Muscle layer of duodenum (tissue), 2 donors: ENCODE measurements around the gene TTBK1.

Experiments used
- H3K27ac ChIP-seq: one replicate; pipeline ENCODE4 v1.7.0; 2013; ENCODE audit warnings: mild to moderate bottlenecking, low read length
- H3K27me3 ChIP-seq: one replicate; pipeline ENCODE4 v1.7.0; 2013; ENCODE audit warnings: low read depth, mild to moderate bottlenecking, control low read depth, low read length
- H3K36me3 ChIP-seq, 2 donors: one replicate each; pipeline ENCODE4 v1.7.0; 2013; ENCODE audit warnings: low read length in 2 of 2, control low read depth in 1 of 2, mild to moderate bottlenecking in 1 of 2; ENCODE audit not compliant: insufficient read depth in 2 of 2, control insufficient read depth in 1 of 2
- H3K4me1 ChIP-seq, 2 donors: one replicate each; pipeline ENCODE4 v1.7.0; 2013; ENCODE audit warnings: low read length in 2 of 2, mild to moderate bottlenecking in 2 of 2, control low read depth in 1 of 2, moderate library complexity in 1 of 2; ENCODE audit not compliant: insufficient read depth in 2 of 2, control insufficient read depth in 1 of 2
- H3K4me3 ChIP-seq, 2 donors: one replicate each; pipeline ENCODE4 v1.7.0; 2013; ENCODE audit warnings: low read length in 2 of 2, low read depth in 1 of 2, mild to moderate bottlenecking in 1 of 2
- H3K9me3 ChIP-seq, 2 donors: one replicate each; pipeline ENCODE4 v1.7.0; 2013; ENCODE audit warnings: low read length in 2 of 2, control low read depth in 1 of 2, mild to moderate bottlenecking in 1 of 2; ENCODE audit not compliant: control insufficient read depth in 1 of 2
- donor health status: healthy.

Gene TTBK1

DNA sequence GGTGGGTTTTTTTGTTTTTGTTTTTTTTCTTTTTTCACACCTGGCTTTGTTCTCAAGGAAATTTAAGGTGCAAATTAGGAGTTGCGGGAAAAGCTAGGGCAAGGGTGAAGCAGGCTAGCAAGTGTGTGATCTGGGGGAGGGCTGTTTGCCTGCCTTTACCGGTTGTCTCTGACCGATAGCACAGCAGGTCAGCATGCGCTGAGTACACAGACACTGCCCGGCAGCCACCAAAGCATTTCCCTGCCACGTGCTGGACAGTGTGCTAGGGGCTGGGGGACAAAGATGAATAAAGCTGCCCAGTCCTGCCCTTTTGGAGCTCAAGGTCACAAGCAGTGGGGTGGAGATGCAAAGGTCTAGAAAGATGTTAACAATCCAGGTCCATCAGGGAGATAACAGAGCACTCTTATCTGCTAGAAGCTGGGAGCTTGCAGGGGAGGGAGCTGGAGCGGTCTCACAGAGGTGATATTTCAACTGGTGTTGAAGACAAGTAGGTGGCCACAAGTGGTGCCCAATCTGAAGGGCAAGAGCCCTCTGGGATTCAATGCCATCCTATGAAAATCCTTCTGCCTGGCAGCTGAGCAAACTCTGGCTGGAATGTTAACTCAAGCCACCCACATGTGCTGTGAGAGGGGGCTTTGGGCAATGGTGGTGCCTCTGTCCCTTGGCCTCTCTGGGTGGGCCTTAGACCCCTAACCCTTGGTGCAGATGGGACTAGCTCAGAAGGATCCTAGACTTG lies 24.5 kb downstream of the TTBK1 start:
- H3K4me3 ChIP-seq, result peak overlapping the region; percentile 11 to 18
- peak overlapping the region; percentile 67 for H3K27ac ChIP-seq
- peaks cover 15% of the 10 kb centered on the region in 2 donors for H3K4me1 ChIP-seq
- H3K27me3 ChIP-seq, result no peaks in the 10 kb centered on the region
- H3K36me3 ChIP-seq, result no peaks in the 10 kb centered on the region
- no peaks in the 10 kb centered on the region for H3K9me3 ChIP-seq

DNA sequence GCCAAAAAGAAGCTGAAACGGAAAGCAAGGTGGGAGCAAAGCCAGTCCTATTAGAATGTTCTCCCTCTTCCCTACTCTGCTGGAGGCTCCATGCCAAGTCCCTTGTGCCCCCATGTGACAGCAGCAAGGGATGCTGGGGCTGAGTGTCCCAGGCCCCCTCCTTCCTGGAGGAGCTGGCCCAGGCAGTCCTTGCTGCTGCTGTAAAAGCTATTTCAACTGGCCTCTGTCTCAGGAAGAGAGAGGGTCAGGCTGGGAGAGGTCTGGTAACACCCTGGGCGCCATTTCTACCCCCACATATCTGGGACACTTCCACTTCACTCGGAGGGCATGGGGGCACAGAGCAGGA lies 25.0 kb downstream of the TTBK1 start:
- H3K9me3 ChIP-seq, result no peaks in the 10 kb centered on the region
- H3K36me3 ChIP-seq, result no peaks in the 10 kb centered on the region
- peak overlapping the region; percentile 11 to 18 for H3K4me3 ChIP-seq
- H3K4me1 ChIP-seq, result peaks cover 15% of the 10 kb centered on the region in 2 donors
- no peaks in the 10 kb centered on the region for H3K27me3 ChIP-seq
- peak overlapping the region; percentile 67 for H3K27ac ChIP-seq

DNA sequence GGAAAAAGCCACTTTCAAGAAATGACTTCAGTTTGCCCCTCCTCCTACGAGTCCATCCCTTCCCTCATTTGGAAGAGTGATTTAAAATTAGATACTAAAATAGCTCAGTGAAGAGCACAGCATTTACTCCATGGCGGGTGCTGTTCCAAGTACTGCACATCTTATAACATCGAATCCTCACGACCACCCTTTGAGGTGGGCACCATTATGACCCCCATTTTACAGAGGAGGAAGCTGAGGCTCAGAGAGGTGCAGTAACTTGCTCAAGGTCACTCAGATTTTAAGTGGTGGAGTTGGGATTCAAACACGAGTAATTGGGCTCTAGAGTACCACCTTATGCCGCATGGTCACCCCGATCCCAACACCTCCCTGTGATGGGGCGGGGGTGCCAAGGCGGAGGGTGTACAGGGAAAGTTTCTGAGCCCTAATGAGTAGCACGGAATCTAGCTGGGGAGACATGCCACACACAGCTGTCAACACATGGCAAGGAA lies 25.5 kb downstream of the TTBK1 start:
- peaks cover 15% of the 10 kb centered on the region in 2 donors for H3K4me1 ChIP-seq
- no peaks in the 10 kb centered on the region for H3K36me3 ChIP-seq
- H3K9me3 ChIP-seq, result no peaks in the 10 kb centered on the region
- H3K27ac ChIP-seq, result peak overlapping the region; percentile 67
- peak overlapping the region; percentile 46 to 49 for H3K4me3 ChIP-seq
- H3K27me3 ChIP-seq, result no peaks in the 10 kb centered on the region

DNA sequence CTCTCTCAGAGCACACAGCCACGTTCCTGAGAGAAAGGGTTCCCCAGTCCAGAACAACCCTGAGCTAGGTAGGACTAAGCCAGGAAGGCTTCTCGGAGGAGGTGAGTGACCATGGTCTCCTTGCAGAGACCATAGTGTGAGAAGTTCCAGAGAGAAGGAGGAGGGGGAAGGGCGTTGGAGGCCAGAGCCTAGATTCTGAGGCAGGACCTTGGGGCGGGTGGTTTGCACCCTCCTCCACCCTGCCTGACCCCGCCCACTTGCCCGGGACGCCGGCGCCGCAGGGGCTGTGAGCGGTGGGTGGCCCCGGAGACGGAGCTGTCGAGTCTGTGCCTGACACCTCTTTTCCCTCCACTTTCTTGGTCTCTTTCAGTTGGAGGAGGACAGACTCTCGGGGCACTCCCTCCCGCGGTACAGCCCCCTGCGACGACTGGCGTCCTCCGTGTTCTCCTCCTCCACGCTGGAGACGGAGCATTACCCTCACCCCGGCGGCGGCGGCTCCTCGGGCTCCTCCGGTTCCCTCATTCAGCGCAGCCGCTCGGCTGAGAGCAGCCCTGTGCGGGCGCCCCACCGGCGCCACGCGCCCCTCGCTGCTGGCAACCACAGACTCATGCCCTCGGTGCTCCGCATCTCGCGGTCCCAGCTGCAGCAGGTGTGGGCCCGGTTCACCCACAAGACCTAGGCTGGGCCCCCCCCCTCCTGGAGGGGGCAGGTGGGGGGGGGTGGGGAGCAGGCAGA lies 26.2 kb downstream of the TTBK1 start:
- H3K27me3 ChIP-seq, result no peaks in the 10 kb centered on the region
- no peaks in the 10 kb centered on the region for H3K36me3 ChIP-seq
- peak overlapping the region; percentile 46 to 49 for H3K4me3 ChIP-seq
- peaks cover 15% of the 10 kb centered on the region in 2 donors for H3K4me1 ChIP-seq
- H3K9me3 ChIP-seq, result no peaks in the 10 kb centered on the region
- peak overlapping the region; percentile 67 for H3K27ac ChIP-seq

DNA sequence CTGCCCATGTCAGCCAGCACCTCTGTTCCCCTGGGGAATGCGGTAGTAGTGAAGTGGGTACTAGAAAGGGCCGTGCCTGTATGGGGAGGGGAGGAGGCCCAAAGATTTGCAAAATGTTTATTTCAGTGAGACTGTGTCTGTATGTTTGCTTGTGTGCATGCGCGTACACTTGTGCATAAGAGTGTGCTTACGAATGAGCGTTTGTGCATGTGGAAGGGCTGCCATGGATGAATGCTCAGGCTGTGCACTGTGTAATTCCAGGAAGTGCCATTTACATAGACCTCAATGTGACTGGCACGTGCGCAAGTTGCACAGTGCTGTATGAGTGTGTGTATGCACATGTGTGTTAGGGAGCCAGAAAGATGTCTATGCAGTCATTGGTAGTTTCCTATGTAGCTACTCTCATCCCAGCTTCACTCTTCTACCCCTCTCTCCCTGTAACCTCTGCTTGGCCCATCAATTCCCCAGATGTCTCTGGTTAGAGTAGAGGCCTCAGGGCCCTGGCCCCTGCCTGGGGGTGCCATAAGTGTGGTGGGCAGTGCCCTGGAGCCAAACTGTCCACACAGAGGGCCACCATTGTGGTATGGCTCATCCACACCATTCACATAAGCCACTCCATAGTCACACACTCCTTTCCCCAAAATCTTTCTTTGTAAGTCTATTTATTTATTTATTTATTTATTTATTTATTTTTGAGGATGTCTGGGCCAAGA lies 28.0 kb downstream of the TTBK1 start:
- Histone ChIP-seq H3K4me1 (peaks cover 15 to 22% of the 10 kb centered on the region in 2 donors), H3K9me3 (no peaks in the 10 kb centered on the region), H3K36me3 (no peaks in the 10 kb centered on the region), H3K4me3 (no peak overlapping the region), H3K27ac (no peak overlapping the region), H3K27me3 (peaks cover 5% of the 10 kb centered on the region)

DNA sequence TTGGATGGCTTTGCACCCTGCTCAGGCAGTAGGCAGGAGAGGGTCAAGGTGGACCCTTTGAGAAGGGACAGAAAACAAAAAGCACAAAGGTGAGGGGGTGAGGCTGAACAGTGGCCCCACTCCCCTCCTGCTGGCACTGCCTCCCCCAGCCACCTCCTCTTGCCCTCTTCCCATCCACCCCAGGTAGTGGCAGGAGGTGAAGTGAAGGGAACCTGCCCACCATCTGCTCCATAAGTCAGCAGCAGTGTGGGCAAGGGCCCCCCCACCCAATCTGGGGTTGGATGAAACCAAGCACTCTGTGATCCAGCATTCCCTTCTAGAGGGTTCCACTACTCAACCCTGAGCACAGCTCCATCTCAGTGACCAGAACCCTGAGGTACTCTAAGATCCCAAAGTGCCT lies 28.7 kb downstream of the TTBK1 start:
- peaks cover 7% of the 10 kb centered on the region for H3K27me3 ChIP-seq
- no peaks in the 10 kb centered on the region for H3K36me3 ChIP-seq
- no peaks in the 10 kb centered on the region for H3K9me3 ChIP-seq
- peaks cover 15 to 22% of the 10 kb centered on the region in 2 donors for H3K4me1 ChIP-seq
- no peak overlapping the region for H3K4me3 ChIP-seq
- H3K27ac ChIP-seq, result no peak overlapping the region

DNA sequence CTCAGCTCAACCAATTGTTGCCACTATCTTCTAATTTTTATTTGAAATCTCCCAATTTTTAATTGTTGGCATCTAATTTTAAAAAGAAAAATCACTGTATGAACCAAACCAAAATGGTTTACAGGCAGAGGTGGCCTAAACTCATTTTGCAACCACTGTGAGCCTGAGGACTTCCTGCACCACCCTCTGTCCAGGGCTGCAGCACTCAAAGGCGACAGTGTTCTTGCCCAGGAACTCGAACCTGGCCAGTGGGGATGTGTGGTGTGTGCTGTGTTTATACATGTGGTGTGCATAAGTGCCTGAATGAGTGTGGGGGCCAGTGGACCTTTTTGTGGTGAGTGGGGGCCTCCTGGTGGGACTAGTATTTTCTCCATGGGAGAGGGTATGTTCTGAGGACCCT lies 30.4 kb downstream of the TTBK1 start:
- Histone ChIP-seq H3K27ac (no peak overlapping the region), H3K36me3 (no peaks in the 10 kb centered on the region), H3K27me3 (peaks cover 7% of the 10 kb centered on the region), H3K4me3 (no peak overlapping the region), H3K9me3 (no peaks in the 10 kb centered on the region), H3K4me1 (peaks cover 6 to 26% of the 10 kb centered on the region in 2 donors)

DNA sequence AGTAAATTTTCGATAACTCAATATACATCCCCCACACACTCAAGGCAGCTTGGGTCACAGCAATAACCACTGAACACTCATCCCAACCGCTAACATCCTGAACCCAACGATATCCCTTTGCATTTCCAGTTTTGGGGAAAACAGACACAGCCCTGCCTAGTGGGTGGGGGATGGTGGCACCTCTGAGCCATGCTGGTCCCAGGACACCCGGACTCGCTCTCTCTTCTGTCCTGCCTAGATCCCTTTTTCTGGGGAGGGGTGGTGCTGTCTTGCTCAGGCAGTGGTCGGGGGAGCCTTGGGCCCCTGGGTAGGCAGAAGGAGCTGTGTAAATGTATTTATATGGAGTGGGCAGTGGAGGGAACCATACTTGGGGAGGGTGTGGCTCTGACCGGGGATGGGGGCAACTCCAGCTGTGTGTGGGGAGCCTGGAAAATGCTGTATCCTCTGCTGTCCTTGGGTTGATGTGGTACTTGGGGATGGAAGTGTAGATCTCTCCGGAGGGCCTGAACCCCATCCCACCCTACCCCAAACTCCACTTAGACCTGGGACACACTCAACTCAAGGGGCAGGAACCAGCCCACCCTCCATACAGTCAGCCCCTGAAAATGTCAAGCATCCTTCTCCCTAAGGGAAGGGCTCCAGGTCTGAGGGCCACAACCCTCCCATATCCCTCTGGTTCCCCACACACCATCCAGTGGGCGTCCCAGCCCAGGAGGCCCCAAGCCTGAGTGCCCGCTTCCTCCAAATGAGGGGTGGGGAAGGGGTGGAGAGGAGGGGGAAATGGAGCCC lies 31.0 kb downstream of the TTBK1 start:
- Histone ChIP-seq H3K27ac (peak overlapping the region; percentile 31), H3K9me3 (no peaks in the 10 kb centered on the region), H3K4me1 (peaks cover 0 to 20% of the 10 kb centered on the region in 2 donors), H3K4me3 (peak overlapping the region; percentile 33 to 50), H3K27me3 (peaks cover 7% of the 10 kb centered on the region), H3K36me3 (no peaks in the 10 kb centered on the region)

DNA sequence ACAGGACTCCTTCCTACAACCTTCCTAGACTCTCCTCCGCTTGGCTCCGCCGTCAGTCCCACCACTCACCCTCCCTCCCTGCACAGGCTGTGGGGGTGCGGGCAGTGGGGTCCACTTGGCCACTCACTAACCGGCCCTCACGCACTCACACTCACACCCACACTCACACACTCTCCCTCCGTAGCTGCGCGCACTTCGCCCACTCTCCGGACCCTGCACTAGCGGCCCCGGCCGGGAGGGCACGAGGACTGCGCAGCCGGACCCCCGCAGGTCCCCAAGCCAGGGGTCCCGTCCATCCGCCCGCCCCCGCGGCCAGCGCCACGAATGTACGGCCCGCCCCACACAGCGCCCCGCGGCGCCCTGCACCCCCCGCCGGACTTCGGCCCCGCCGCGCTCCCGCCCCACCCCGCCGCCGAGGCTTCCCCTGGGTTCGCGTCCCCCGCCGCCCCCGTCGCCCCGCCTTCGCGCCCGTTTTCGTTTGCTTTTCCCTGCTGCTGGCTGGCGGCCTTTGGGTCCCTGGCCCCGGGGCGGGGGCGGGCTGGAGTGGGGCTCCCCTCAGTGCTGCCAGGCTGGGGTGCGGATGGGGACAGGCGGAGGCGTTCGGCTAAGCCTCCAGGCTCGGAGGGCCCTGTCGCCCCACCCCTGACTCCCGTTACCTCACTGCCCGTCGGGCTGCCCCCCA lies 31.8 kb downstream of the TTBK1 start:
- peak overlapping the region; percentile 31 for H3K27ac ChIP-seq
- peaks cover 0 to 12% of the 10 kb centered on the region in 2 donors for H3K4me1 ChIP-seq
- H3K36me3 ChIP-seq, result no peaks in the 10 kb centered on the region
- H3K9me3 ChIP-seq, result no peaks in the 10 kb centered on the region
- H3K27me3 ChIP-seq, result peaks cover 7% of the 10 kb centered on the region
- peak overlapping the region; percentile 33 to 50 for H3K4me3 ChIP-seq

DNA sequence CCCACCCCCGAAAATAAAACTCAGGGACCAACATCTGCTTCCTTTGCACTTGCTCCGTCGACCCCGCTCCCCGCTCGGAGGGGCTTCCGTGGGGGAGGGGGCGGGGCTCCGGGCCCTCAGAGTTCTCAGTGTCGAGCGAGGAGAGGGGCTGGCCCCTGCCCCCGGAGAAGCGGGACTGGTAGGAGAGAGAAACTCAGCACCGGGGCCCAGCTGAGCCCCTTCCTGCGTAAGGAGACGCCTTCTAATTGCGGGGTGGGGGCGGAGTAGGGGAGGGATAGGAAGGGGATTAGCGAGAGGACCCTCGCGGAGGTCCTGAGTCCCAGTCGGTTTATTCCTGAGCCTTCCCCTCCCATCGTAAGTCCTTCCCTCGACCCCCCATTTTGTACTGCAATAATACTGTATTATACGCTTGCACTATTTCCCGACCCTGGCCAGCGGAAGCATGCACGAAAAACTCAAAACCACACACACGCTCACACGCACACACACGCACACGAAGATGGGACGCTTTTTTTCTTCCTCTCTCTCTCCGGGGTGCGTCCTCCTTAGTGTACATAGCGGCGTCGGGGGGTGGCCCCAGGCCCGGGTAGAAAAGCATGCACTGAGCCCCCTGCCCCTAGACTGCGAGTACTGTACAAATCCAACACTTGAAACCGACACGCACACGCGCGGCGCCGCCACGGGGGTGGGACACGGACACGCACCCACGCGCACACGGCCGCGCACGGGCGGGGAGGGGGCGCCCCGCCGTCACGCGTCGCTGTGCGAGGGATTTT lies 32.7 kb downstream of the TTBK1 start:
- H3K36me3 ChIP-seq, result no peaks in the 10 kb centered on the region
- no peaks in the 10 kb centered on the region for H3K9me3 ChIP-seq
- peak overlapping the region; percentile 86 for H3K27ac ChIP-seq
- peak overlapping the region in 1 of 2 donors; percentile 50 for H3K4me3 ChIP-seq
- peaks cover 0 to 12% of the 10 kb centered on the region in 2 donors for H3K4me1 ChIP-seq
- H3K27me3 ChIP-seq, result peaks cover 7% of the 10 kb centered on the region
